Fibroblast of skin of abdomen (primary cell): ENCODE data around the gene ITGA1.
"Not testable (repeated sequence)": the region's sequence is repeated elsewhere in the genome, so short reads cannot be mapped to it uniquely, and the experiment has no call there.

Experiments
- DNase-seq: peaks from one replicate; pipeline ENCODE4 v3.0.0-alpha.2; 2013

Gene ITGA1

GRCh38 chr5:52831786-52832511 is 44.2 kb downstream of the ITGA1 start:
- no peak for DNase-seq

GRCh38 chr5:52834320-52834719 is 46.6 kb downstream of the ITGA1 start:
- DNase-seq = no peak

GRCh38 chr5:52837068-52837467 is 49.4 kb downstream of the ITGA1 start:
- no peak for DNase-seq

GRCh38 chr5:52837591-52838001 is 49.9 kb downstream of the ITGA1 start:
- no peak for DNase-seq

GRCh38 chr5:52838326-52839015 is 50.8 kb downstream of the ITGA1 start:
- DNase-seq = no peak

GRCh38 chr5:52839285-52839684 is 51.6 kb downstream of the ITGA1 start:
- DNase-seq = no peak

GRCh38 chr5:52840277-52841050 is 52.7 kb downstream of the ITGA1 start:
- DNase-seq = peak; percentile 27

GRCh38 chr5:52841114-52841513 is 53.4 kb downstream of the ITGA1 start:
- no peak for DNase-seq

- no peak for DNase-seq
Measured at GRCh38 chr5:52842111-52842510, 54.4 kb downstream of the ITGA1 start.

- DNase-seq = peak; percentile 59
Measured at GRCh38 chr5:52844885-52845284, 57.2 kb downstream of the ITGA1 start.

GRCh38 chr5:52846182-52846842 is 58.6 kb downstream of the ITGA1 start:
- DNase-seq = peak; percentile 67

- DNase-seq = not testable (repeated sequence)
Measured at GRCh38 chr5:52848688-52849087, 61.0 kb downstream of the ITGA1 start.

- DNase-seq = no peak
Measured at GRCh38 chr5:52849544-52849943, 61.8 kb downstream of the ITGA1 start.

GRCh38 chr5:52853650-52854049 is 65.9 kb downstream of the ITGA1 start:
- DNase-seq = peak; percentile 84

- no peak for DNase-seq
Measured at GRCh38 chr5:52854301-52854700, 66.6 kb downstream of the ITGA1 start.

GRCh38 chr5:52854949-52855348 is 67.2 kb downstream of the ITGA1 start:
- DNase-seq = no peak

- DNase-seq = peak; percentile 74
Measured at GRCh38 chr5:52856564-52856963, 68.8 kb downstream of the ITGA1 start.

GRCh38 chr5:52859628-52860027 is 71.9 kb downstream of the ITGA1 start:
- DNase-seq = peak; percentile 92

- DNase-seq = no peak
Measured at GRCh38 chr5:52861368-52861767, 73.7 kb downstream of the ITGA1 start.

- DNase-seq = no peak
Measured at GRCh38 chr5:52863715-52864290, 76.1 kb downstream of the ITGA1 start.

GRCh38 chr5:52864371-52864770 is 76.7 kb downstream of the ITGA1 start:
- peak; percentile 87 for DNase-seq

GRCh38 chr5:52864884-52865283 is 77.2 kb downstream of the ITGA1 start:
- DNase-seq = peak; percentile 84
